Brain microvascular endothelial cell (primary cell): ENCODE data around the gene ARIH2.

Source experiments
- DNase-seq: peaks from one replicate; pipeline ENCODE4 v3.0.0-alpha.2; 2020
- H3K27ac ChIP-seq: fragments of 250-450 bp; sonication (Bioruptor Pico); 2 replicates; pipeline ENCODE4 v1.5.1; 2020; ENCODE audit warnings: mild to moderate bottlenecking, moderate library complexity
- H3K27me3 ChIP-seq: fragments of 250-450 bp; sonication (Bioruptor Pico); replicated peaks from 2 replicates; pipeline ENCODE4 v1.5.1; 2020; ENCODE audit warnings: mild to moderate bottlenecking
- H3K36me3 ChIP-seq: fragments of 250-450 bp; sonication (Bioruptor Pico); replicated peaks from 2 replicates; pipeline ENCODE4 v1.5.1; 2020; ENCODE audit warnings: mild to moderate bottlenecking
- H3K4me3 ChIP-seq: 2 replicates; pipeline ENCODE4 v1.5.1; 2011; ENCODE audit warnings: low read depth, mild to moderate bottlenecking, control low read depth, low read length, moderate library complexity
- in situ Hi-C: cut with HindIII; loops from 2 replicates; pipeline ENCODE4 v1.10.0; 2017; ENCODE audit warnings: low sequenced_read_pairs, low pct_ligation_motif_present
- TF ChIP-seq, protein P1 (sequence below): IDR thresholded peaks from 2 replicates; pipeline ENCODE4 v1.5.1; 2011; ENCODE audit warnings: low read depth, mild to moderate bottlenecking, moderate library complexity, low read length, control low read depth, inconsistent platforms; ENCODE audit errors: missing control alignments

Gene ARIH2

DNA sequence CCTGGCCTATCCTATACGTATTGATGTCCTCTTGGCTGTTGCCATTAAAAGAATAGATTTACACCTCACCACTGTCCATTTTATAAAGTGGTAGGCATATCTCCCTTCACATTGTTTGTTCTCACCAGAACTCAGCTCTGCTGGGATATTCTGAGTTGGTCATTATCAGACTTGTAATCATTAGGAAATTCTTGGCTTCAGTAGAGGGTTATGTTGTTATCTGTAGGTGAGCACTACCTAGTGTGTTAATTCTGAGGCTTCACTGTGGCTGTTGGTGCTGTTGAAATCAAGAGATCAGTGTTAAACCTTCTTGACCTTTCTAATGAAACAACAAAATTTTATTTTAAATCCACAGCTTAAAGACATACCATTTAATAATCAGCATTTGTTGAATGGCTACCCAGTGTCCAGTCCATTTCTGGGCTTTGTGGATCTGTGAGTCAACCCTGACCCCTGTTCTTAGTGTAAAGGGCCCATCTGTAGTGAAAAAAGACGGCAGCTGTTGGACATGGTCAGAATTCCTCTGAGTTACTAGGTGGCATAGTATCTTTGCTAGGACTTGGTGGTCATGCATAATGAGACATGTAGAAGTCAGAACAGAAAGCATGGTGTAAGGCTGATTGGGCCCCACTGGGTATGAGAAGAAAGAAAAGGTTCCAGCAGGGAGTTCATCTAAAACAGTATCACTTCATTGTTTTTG lies 38.5 kb downstream of the ARIH2 start:
- no peaks in the 10 kb centered on the region for H3K27me3 ChIP-seq
- in situ Hi-C loops = no loop called here
- no peak overlapping the region for H3K4me3 ChIP-seq
- TF ChIP-seq, protein P1, sequence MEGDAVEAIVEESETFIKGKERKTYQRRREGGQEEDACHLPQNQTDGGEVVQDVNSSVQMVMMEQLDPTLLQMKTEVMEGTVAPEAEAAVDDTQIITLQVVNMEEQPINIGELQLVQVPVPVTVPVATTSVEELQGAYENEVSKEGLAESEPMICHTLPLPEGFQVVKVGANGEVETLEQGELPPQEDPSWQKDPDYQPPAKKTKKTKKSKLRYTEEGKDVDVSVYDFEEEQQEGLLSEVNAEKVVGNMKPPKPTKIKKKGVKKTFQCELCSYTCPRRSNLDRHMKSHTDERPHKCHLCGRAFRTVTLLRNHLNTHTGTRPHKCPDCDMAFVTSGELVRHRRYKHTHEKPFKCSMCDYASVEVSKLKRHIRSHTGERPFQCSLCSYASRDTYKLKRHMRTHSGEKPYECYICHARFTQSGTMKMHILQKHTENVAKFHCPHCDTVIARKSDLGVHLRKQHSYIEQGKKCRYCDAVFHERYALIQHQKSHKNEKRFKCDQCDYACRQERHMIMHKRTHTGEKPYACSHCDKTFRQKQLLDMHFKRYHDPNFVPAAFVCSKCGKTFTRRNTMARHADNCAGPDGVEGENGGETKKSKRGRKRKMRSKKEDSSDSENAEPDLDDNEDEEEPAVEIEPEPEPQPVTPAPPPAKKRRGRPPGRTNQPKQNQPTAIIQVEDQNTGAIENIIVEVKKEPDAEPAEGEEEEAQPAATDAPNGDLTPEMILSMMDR = no peak
- H3K27ac ChIP-seq = no peak overlapping the region
- no peak for DNase-seq
- H3K36me3 ChIP-seq = peaks cover 14% of the 10 kb centered on the region

DNA sequence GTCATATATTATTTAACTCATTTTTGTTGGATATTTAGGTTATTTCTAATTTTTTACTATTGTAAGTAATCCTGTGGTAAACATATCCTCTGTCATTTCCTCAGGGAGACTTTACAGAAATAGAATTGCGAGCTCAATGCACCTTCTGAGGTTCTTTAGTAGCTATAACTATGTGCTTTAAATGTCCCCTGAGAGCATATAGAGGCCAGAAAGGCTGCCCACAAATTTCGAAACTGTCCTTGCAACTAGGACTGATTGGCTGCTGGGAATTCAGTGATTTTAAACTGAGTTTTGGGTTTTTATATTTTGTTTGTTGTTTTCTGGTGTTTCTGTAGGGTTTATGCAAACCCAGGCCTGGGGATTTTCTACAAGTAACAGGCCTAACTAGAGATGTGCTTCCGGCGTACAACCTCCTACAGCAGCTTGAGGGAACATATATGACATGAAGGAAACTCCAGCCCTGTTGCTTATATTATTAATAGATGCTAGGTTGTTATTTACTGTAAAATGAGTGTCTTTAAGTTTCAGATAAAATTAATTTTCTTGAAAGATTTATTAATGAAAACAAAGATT lies 42.3 kb downstream of the ARIH2 start:
- Histone ChIP-seq H3K4me3 (no peak overlapping the region), H3K36me3 (peaks cover 16% of the 10 kb centered on the region), H3K27ac (no peak overlapping the region), H3K27me3 (no peaks in the 10 kb centered on the region)
- TF ChIP-seq, protein P1 = no peak
- no peak for DNase-seq
- in situ Hi-C loops = no loop called here

DNA sequence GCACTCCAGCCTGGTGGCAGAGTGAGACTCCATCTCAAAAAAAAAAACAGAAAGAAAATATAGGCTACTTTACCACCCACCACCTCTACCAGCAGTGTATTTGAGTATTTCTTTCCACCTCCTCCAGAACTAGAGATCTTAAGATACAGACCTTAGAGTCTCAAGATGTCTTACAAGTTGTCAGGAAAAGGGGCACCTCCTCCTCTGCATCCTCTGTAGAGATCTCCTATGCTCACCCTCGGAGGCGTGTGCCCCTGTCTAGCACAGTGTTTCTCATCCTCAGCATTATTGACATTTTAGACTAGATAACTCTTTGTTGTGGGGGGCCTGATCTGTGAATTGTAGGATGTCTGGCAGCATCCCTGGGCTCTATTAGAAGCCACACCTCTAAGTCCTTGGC lies 43.7 kb downstream of the ARIH2 start:
- TF ChIP-seq, protein P1 = no peak
- Histone ChIP-seq H3K27ac (no peak overlapping the region), H3K36me3 (peaks cover 20% of the 10 kb centered on the region), H3K27me3 (no peaks in the 10 kb centered on the region), H3K4me3 (no peak overlapping the region)
- DNase-seq = no peak
- in situ Hi-C loops = no loop called here

DNA sequence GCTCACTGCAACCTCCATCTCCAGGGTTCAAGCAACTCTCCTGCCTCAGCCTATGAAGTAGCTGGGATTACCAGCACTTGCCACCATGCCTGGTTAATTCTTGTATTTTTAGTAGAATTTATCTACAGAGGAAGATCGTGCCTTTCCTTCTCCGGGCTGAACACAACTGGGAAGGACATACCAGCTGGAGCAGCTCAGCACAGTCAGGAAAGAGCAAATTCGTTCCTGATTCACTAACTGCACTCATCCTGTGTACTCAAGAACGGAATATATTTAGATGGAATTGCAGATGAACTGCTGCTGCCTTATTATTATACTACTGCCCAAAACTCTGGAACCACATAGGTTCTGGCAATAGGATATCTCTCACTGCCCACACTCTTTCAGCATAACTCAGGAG lies 44.3 kb downstream of the ARIH2 start:
- TF ChIP-seq, protein P1 = no peak
- peaks cover 20% of the 10 kb centered on the region for H3K36me3 ChIP-seq
- no peaks in the 10 kb centered on the region for H3K27me3 ChIP-seq
- H3K27ac ChIP-seq = no peak overlapping the region
- DNase-seq = no peak
- no peak overlapping the region for H3K4me3 ChIP-seq
- in situ Hi-C loops = no loop called here

DNA sequence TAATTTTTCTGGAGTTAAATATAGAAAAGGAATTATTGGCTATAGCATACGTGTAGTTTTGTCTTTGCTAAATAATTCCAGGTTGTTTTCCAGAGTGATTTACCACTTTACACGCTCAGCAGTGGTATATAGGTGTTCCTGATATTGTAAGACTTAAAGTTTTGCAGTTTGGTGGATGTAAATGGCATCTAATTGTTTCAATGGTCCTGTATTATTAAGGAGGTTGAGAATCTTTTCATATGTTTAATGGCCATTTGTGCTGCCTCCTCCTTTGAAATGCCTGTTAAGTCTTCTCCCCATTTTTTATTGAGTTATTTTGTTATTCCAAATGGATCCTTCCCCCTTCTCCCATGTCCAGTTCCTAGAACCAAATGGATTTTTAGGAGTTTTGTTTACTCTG lies 44.9 kb downstream of the ARIH2 start:
- DNase-seq = no peak
- no peaks in the 10 kb centered on the region for H3K27me3 ChIP-seq
- no peak overlapping the region for H3K27ac ChIP-seq
- in situ Hi-C loops = no loop called here
- TF ChIP-seq, protein P1 = no peak
- no peak overlapping the region for H3K4me3 ChIP-seq
- H3K36me3 ChIP-seq = peaks cover 22% of the 10 kb centered on the region

DNA sequence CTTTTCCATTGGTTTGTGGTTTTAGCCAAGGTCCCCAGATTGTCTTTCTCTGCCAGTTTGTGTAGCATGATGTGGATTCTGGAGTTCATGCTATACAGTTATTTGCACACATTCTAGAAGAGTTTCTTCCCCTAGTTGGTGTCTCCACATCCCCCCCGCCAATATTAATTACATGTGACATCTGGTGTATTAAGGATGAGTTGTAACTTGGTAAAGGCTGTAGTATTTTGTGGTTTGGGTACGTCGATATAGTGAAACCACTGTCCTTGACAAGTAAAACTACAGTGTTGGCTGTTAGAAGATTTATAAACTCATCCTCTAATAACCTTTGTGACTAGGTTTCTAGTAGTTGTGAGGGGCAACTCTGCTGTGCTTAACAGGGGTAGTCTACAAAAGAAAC lies 47.7 kb downstream of the ARIH2 start:
- Histone ChIP-seq H3K27ac (no peak overlapping the region), H3K36me3 (peaks cover 46% of the 10 kb centered on the region), H3K27me3 (no peaks in the 10 kb centered on the region), H3K4me3 (no peak overlapping the region)
- in situ Hi-C loops = no loop called here
- no peak for DNase-seq
- TF ChIP-seq, protein P1 = no peak
